Activated CD8-positive, alpha-beta memory T cell treated with anti-CD3 and anti-CD28 coated beads, Interleukin-2, amount 50 U/mL, for 24 hours (primary cell): ENCODE data around the gene FGD3.

Source experiments
- DNase-seq: peaks from one replicate; pipeline ENCODE4 v3.0.0-alpha.2; 2020; ENCODE audit errors: extremely low read depth

The FGD3 gene

DNA sequence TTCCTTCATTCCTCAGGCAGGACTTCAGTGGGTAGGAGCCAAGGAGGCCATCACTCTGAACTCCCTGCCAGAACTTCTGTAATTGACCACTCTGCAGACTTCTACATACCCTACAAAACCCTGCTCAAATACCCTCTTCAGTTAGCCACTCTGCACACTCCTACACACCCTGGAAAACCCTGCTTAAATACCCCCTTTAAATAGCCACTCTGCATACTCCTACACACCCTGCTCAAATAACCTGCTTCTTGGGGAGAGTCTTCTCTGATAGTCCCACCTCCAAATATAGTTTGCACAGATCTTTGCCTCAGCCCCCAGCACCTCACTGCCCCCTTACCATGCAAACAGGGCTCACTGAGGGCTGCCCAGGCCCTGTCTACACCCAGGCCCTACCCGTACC lies 130.0 kb downstream of the FGD3 start:
- DNase-seq = no peak

DNA sequence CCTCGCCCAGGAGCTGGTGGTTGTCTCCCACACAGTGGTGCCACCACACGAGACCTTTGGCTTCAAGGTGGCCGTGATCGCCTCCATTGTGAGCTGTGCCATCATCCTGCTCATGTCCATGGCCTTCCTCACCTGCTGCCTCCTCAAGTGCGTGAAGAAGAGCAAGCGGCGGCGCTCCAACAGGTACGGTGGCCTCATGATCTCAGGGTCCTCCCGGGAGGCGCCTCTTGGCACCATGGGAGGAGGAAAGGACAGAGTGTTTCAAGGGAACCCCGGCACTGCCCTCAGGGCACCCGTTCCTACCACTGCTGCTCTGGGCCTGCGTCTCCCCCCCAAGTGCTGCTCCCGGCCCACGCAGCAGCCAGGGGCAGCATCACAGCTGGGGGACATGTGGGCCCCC lies 130.5 kb downstream of the FGD3 start:
- DNase-seq = no peak

DNA sequence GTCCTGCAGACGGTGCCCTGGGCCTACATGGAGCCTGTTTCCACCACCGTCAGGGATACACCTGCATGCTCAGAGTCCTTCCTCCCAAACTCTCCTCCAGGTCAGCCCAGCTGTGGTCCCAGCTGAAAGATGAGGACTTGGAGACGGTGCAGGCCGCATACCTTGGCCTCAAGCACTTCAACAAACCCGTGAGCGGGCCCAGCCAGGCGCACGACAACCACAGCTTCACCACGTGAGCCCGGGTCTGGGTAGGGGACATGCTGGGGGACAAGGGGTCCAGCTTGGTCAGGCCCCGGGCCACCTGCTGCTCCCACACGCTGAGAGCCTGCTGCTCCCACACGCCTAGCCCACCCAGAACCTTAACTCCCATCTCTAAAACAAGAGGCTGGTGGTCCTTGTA lies 132.0 kb downstream of the FGD3 start:
- DNase-seq = no peak

DNA sequence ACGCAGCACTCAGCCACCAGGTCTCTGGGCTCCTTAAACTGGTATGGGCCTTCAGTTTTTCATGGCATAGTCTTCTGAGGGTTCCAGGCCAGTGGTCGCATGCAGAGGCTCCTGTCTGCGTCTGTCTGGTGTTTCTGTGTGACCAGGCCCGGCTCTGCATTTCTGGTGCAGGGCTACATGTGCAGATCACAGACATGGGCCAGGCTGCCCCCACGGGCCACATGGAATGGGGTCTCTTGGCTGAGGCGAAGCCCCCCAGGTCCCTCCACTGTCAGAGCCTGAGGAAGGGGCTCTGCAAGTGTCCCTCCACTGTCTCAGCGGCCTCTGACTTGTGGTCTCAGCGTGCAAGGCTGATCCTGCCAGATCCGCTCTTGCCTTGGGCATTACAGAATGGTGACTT lies 133.1 kb downstream of the FGD3 start:
- no peak for DNase-seq

DNA sequence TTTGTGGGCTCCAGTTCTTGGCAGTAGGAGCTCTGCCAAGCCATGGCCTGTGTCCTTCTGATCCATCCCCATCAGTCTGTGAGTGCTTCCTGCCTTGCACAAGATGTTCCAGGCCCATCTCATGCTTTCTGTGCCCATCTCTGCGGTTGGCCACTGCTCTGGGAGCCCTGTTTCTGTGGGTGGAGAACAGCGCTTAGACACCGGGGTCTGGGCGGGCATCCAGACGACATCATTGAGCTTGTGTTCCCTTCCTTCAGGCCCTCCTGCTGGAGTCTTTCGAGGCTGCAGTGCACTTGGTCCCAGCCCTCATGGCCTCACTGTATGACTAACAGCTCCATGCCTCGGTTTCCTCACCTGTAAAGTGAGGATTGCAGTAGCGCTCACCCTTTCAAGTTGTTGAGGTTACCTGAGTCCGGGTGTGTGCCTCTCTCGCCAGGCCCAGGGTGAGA lies 133.8 kb downstream of the FGD3 start:
- DNase-seq = no peak

DNA sequence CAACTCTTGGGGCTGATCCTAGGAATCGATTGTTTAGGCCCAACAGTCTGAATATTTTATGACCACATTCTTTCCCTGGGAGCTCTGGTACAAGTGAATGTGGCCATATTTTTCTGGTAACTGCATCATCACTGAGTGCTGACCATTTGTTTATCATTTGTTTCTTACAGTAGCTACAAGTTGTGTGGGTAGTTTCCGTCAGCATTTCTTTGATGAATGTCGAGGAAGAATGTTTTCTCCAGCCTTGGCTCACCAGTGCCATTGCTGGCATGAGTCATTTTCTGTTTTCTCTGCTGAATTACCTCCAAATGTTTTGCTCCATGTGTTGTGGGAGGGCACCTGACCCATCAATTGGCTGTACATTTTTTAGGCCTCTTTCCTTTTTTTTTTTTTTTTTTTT lies 134.6 kb downstream of the FGD3 start:
- no peak for DNase-seq

DNA sequence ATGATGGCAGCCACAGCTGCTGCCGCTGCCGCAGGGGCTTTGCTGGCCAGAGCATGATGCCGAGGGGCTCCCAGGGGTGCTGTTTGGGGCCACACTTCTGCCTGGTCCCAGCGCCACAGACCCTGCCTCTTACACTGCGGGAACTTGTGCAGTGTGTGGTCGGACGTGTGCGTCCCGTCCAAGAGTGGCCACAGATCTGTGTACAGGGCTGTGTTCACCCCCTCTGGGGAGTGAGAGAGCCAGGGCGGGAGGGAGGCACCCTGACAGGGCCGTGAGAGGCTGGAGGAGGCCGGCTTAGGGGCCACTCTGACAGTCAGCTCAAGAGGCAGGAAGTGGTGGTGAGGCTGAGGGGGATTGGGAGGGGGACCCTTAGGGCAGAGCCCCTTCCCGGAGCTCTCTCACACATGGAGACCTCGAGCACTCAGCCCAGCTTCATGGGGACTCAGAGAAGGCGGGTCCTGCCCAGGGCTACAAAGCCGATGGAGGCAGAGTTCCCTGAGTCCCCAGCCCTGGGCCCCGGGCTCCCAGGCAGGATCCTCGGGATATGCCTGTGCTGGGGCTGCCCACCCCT lies 135.6 kb downstream of the FGD3 start:
- DNase-seq = no peak

DNA sequence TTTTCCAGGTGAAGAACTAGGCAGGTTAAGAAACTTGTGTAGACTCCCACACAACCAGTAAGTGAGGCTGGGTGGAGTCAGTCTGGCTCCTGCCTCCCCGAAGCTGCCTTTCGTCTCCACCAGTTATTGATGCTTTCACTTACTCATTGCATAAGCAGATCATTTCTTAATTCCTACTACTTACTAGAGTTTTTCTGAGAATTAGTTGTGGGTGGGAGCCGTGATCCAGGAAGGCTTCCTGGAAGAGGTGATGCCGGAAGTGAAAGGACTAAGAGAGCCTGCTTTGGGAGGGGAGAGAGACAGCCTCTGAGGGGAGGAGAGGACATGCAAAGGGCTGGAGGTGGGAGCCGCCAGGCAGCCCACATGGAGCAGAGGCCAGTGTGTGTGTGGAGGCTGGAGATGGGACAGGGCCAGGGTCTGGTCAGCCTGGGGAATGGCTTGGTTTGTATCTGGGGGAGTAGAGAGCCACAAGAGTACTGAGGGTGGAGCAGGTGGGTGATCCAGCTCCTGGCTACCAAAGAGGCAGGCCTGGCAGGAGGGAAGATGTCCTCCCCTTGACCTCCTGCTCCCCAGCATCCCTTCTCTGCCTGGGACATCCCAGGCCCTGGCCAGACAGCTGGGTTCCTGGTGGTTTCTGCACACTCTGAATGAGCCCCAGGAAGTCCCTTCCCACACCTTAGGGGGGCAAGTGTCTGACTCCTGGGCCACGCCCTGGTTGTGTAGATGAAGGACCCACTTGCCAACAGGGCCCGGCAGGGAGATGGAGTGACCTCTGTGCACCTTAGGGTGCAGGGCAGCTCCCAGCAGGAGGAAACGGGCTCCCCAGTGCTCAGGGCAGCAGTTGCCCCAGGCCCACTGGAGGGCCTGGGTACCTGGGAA lies 136.5 kb downstream of the FGD3 start:
- no peak for DNase-seq

DNA sequence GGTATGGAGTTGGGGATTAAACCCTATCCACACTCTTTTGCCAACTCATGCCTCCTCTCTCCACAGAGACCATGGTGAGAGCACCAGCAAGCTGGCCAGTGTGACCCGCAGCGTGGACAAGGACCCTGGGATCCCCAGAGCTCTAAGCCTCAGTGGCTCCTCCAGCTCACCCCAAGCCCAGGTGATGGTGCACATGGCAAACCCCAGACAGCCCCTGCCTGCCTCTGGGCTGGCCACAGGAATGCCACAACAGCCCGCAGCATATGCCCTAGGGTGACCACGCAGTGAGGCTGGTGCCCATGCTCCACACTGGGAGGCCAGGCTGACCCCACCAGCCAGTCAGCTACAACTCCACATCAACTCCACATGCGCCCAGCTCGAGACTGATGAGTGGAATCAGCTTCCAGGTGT lies 137.2 kb downstream of the FGD3 start:
- no peak for DNase-seq

DNA sequence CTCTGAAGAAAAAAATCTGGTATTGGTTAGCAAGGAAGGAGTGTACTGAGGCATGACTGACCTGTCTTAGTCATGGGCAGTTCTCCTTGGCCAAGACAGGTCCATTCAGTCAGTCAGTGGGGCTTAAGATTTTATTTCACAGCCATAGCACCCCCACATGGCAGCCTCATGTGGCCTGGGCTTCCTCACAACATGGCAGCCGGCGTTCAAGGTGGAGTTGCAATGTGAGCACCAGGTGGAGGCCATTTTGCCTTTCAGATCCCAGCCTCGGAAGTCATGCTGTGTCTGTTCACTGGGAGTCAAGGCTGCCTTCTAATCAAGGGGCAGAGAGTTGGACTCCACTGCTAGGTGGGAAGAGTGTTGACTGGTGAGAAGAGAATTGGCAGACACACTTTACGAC lies 138.4 kb downstream of the FGD3 start:
- DNase-seq = no peak
